Peyer's patch (tissue), 4 donors: ENCODE results near the gene KCNIP3.

ENCODE experiments used
- CTCF ChIP-seq, 6 experiments: fragments of 450-650 bp in 4 of 6; fragments of 200-600 bp in 2 of 6; sonication (generic) in 1 of 6; IDR thresholded peaks; one replicate each; pipeline ENCODE4 v1.5.1; 2017 to 2019; ENCODE audit warnings: antibody characterized with exemption in 6 of 6, mild to moderate bottlenecking in 3 of 6, moderate library complexity in 1 of 6
- POLR2A ChIP-seq, 2 donors: fragments of 450-650 bp; IDR thresholded peaks; one replicate each; pipeline ENCODE4 v1.5.1; 2017; ENCODE audit warnings: antibody characterized with exemption in 2 of 2, mild to moderate bottlenecking in 2 of 2, moderate library complexity in 2 of 2

GRCh38 chr2:95289253-95289652 lies 7.9 kb upstream of the KCNIP3 start:
- no peak for TF ChIP-seq CTCF (IDR thresholded peaks at IDR 0.05)
- TF ChIP-seq POLR2A (IDR thresholded peaks at IDR 0.05) = no peak
